K562 (cell line): ENCODE measurements around the gene PSD4.

Experiments used
- ARHGAP35 ChIP-seq: fragments of 450-650 bp; IDR thresholded peaks from 2 replicates; pipeline ENCODE4 v1.6.1; 2018; ENCODE audit not compliant: partially characterized antibody
- ESRRA ChIP-seq: fragments of 450-650 bp; IDR thresholded peaks from 2 replicates; pipeline ENCODE4 v1.6.1; 2014; ENCODE audit warnings: low read depth, mild to moderate bottlenecking, moderate library complexity, borderline replicate concordance
- GABPA ChIP-seq: fragments of 200-800 bp; sonication (Bioruptor generic); conservative IDR thresholded peaks from 2 replicates; pipeline ENCODE4 v1.6.1; 2016; ENCODE audit warnings: low read depth, missing genetic modification characterization, missing compliant biosample characterization
- HDGF ChIP-seq: fragments of 450-650 bp; IDR thresholded peaks from 2 replicates; pipeline ENCODE4 v1.6.1; 2016
- HIVEP1 ChIP-seq: fragments of 250-450 bp; sonication (Bioruptor Pico); IDR thresholded peaks from 2 replicates; pipeline ENCODE4 v1.4.0; 2020; ENCODE audit warnings: mild to moderate bottlenecking
- MYNN ChIP-seq, 2 experiments: sonication (generic); formaldehyde crosslinking in 1 of 2; IDR thresholded peaks; 2 replicates each; pipeline versions ENCODE4 v1.5.0 to v1.6.1; 2016 to 2020; ENCODE audit warnings: antibody characterized with exemption in 1 of 2, missing genetic modification reagents in 1 of 2
- POLR2A ChIP-seq: fragments of 450-650 bp; conservative IDR thresholded peaks from 2 replicates; pipeline ENCODE4 v1.6.1; 2016
- POLR2AphosphoS5 ChIP-seq: IDR thresholded peaks from 2 replicates; pipeline ENCODE4 v1.6.1; 2011; ENCODE audit warnings: mild to moderate bottlenecking, low read depth, low read length, moderate library complexity; ENCODE audit not compliant: control insufficient read depth, insufficient read depth
- TRIM28 ChIP-seq: fragments of 450-650 bp; IDR thresholded peaks from 2 replicates; pipeline ENCODE4 v1.6.1; 2017
- ZNF23 ChIP-seq: fragments of 250-450 bp; sonication (Bioruptor Pico); IDR thresholded peaks from 2 replicates; pipeline ENCODE4 v1.4.0; 2020; ENCODE audit warnings: mild to moderate bottlenecking
- ZNF274 ChIP-seq: IDR thresholded peaks from 2 replicates; pipeline ENCODE4 v1.6.1; 2011; ENCODE audit warnings: low read depth, mild to moderate bottlenecking, low read length, moderate library complexity, borderline replicate concordance
- ZNF3 ChIP-seq: fragments of 250-450 bp; sonication (Bioruptor Pico); IDR thresholded peaks from 2 replicates; pipeline ENCODE4 v1.5.0; 2021; ENCODE audit warnings: mild to moderate bottlenecking, moderate library complexity
- TF ChIP-seq, protein P1 (sequence below): sonication (generic); formaldehyde crosslinking; IDR thresholded peaks from 2 replicates; pipeline ENCODE4 v1.9.0; 2022; ENCODE audit warnings: mild to moderate bottlenecking, missing genetic modification reagents

DNA sequence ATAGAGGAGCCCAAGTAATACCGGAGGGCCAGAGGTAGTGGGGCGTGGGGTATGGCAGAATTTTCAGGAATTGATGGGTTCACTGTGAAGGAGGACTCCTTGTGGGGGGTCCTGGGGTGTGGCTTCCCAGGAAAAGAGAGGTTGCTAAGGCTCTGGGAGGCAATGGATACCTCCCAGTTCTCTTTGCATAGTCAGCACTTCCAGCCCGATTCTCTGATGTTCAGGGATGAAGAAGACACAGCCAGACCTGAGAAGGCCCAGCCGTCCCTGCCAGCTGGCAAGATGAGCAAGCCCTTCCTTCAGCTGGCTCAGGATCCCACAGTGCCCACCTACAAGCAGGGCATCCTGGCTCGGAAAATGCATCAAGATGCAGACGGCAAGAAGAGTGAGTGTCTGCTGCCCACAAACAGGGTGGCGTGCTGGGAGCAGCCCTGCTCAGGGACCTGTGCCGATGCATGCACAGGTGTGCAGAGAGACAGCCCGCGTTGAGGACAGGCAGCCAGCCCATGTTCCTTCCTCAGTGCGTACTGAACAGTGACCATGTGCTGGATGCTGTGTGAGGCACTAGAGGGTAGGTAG is 22.2 kb downstream of the PSD4 start:
- no peak for TF ChIP-seq HDGF
- TF ChIP-seq ZNF23 (CRISPR knock-in tag), result no peak
- no peak for TF ChIP-seq ESRRA
- no peak for TF ChIP-seq POLR2A
- no peak for TF ChIP-seq GABPA (tag)
- no peak for TF ChIP-seq POLR2AphosphoS5
- TF ChIP-seq TRIM28, result no peak
- TF ChIP-seq, protein P1, sequence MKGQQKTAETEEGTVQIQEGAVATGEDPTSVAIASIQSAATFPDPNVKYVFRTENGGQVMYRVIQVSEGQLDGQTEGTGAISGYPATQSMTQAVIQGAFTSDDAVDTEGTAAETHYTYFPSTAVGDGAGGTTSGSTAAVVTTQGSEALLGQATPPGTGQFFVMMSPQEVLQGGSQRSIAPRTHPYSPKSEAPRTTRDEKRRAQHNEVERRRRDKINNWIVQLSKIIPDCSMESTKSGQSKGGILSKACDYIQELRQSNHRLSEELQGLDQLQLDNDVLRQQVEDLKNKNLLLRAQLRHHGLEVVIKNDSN (CRISPR knock-in tag), result no peak
- TF ChIP-seq ZNF3 (CRISPR knock-in tag), result no peak
- TF ChIP-seq ZNF274, result no peak
- no peak for TF ChIP-seq MYNN (IDR thresholded peaks at IDR 0.05)
- TF ChIP-seq MYNN (CRISPR knock-in tag; IDR thresholded peaks at IDR 0.05), result no peak
- no peak for TF ChIP-seq ARHGAP35
- TF ChIP-seq HIVEP1, result no peak
